ENCODE measurements around the gene KCNG2. TPM values are rescaled to one million over a fixed set of nuclear protein-coding genes. Genes with fewer than 3 reads are reported as not detected.

KCNG2 gene
- total and polyA plus RNA-seq, 2 of the 13 experiments (the other 11 are each of a cell fraction or from before 2014, with no cell fraction given), result not detected

DNA sequence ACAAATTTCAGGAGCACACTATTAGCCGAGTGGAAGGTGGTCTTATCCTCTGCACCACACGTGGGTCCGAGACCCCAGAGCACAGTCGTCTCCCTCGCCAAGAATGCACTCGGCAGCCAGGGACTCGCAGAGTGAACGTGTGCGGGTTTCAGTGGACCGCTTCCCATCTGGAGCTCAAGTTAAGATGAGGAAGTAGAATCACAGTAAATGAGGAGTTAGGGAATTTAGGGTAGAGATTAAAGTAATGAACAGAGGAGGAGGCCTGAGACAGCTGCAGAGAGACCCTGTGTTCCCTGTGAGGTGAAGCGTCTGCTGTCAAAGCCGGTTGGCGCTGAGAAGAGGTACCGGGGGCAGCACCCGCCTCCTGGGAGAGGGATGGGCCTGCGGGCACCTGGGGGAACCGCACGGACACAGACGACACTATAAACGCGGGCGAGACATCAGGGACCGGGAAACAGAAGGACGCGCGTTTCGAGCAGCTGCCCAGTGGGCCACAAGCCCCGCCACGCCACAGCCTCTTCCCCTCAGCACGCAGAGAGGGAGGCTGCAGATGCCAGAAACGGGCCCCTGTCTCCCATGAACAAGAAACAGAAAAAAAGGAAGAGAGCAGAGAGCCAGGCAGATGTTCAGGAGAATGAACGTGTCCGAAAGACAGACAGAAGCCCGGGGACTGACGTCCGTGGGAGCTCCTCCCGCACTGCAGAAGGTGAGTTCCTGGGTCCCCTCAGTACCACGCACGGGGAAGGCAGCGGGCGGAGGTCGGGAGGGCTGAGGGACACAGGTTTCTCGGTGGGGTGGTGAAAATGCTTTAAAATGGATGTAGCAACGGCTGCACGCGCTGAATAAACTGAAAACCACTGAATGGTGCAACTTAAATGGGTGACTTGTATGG, 5.4 kb upstream of the KCNG2 start:
- no peaks in the 10 kb centered on the region for H3K79me2 ChIP-seq (ENCODE audit: insufficient read depth, low read length)
- peaks cover 2 to 26% of the 10 kb centered on the region in 2 experiments for H3K27me3 ChIP-seq (ENCODE audit: control insufficient read depth in 1 of 2, insufficient read depth in 2 of 2, low read length in 2 of 2)
- in situ Hi-C loops (cut with HindIII; ENCODE audit: extremely low pct_ligation_motif_present, low pct_unique_long_range_greater_than_20kb), result no loop called here
- ChIA-PET POLR2A (no interaction called here), CTCF (ENCODE audit: low intra/inter-chr PET ratio, low total read pairs) (no interaction called here)
- 87% methylated on average over 46 of the region's 46 CpGs for WGBS (ENCODE audit: low lambda C conversion rate)
- H3K4me1 ChIP-seq (ENCODE audit: insufficient read depth, low read length), result peaks cover 53% of the 10 kb centered on the region
- no TSS peak for BruUV-seq (replicated peaks)
- no peaks in the 10 kb centered on the region for H4K20me1 ChIP-seq (ENCODE audit: insufficient read depth, low read length)
- FAIRE-seq, result no peak
- peak overlapping the region in 1 of 3 experiments; percentile 29; a peak in 2 of 6 replicates for H3K4me3 ChIP-seq (replicated peaks in 1 of 3; ENCODE audit: insufficient read depth in 1 of 3, low read depth in 2 of 3, low read length in 3 of 3)
- no peak overlapping the region for H2AFZ ChIP-seq (ENCODE audit: low read length)
- TF ChIP-seq ZNF138 (CRISPR knock-in tag; IDR thresholded peaks at IDR 0.05; ENCODE audit: low read depth) (no peak), SIX4 (CRISPR knock-in tag; IDR thresholded peaks at IDR 0.05) (no peak), HOXA5 (CRISPR knock-in tag; IDR thresholded peaks at IDR 0.05) (no peak), ZBTB1 (CRISPR knock-in tag; IDR thresholded peaks at IDR 0.05; ENCODE audit: borderline replicate concordance) (no peak), HOXA3 (CRISPR knock-in tag; IDR thresholded peaks at IDR 0.05) (no peak), ZNF749 (CRISPR knock-in tag; IDR thresholded peaks at IDR 0.05; ENCODE audit: borderline replicate concordance) (no peak), IRF2 (CRISPR knock-in tag; IDR thresholded peaks at IDR 0.05) (no peak)
- TF ChIP-seq, protein P1, sequence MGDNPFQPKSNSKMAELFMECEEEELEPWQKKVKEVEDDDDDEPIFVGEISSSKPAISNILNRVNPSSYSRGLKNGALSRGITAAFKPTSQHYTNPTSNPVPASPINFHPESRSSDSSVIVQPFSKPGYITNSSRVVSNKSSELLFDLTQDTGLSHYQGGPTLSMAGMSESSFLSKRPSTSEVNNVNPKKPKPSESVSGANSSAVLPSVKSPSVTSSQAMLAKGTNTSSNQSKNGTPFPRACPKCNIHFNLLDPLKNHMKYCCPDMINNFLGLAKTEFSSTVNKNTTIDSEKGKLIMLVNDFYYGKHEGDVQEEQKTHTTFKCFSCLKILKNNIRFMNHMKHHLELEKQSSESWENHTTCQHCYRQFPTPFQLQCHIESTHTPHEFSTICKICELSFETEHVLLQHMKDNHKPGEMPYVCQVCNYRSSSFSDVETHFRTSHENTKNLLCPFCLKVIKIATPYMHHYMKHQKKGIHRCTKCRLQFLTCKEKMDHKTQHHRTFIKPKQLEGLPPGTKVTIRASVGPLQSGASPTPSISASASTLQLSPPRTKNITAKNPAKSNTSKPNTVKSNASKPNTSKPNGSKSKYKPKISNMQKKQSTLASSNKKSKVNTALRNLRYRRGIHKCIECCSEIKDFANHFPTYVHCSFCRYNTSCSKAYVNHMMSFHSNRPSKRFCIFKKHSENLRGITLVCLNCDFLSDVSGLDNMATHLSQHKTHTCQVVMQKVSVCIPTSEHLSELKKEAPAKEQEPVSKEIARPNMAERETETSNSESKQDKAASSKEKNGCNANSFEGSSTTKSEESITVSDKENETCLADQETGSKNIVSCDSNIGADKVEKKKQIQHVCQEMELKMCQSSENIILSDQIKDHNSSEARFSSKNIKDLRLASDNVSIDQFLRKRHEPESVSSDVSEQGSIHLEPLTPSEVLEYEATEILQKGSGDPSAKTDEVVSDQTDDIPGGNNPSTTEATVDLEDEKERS (CRISPR knock-in tag; IDR thresholded peaks at IDR 0.05), result no peak
- no peaks in the 10 kb centered on the region for H3K9me3 ChIP-seq (ENCODE audit: low read length)
- no peak overlapping the region for H3K27ac ChIP-seq (ENCODE audit: extremely low read length, insufficient read depth, low read length)
- DNase-seq (ENCODE audit: low spot score), result no peak
- intact Hi-C loops (cut with micrococcal nuclease; ENCODE audit: unreplicated experiment), result no loop called here
- no peak for ATAC-seq
- H3K36me3 ChIP-seq (replicated peaks in 1 of 2; ENCODE audit: control insufficient read depth in 1 of 2, insufficient read depth in 2 of 2, low read length in 2 of 2), result no peaks in the 10 kb centered on the region
- H3K9ac ChIP-seq (ENCODE audit: insufficient read depth, low read depth, low read length), result no peak overlapping the region
- H3K4me2 ChIP-seq (ENCODE audit: low read depth, low read length), result peak overlapping the region; percentile 49

All from HepG2 (cell line).